Measurements from ENCODE around the gene RPS6KA4.
"Not testable (repeated sequence)": the region's sequence is repeated elsewhere in the genome, so short reads cannot be mapped to it uniquely, and the experiment has no call there.

Gene RPS6KA4

DNA sequence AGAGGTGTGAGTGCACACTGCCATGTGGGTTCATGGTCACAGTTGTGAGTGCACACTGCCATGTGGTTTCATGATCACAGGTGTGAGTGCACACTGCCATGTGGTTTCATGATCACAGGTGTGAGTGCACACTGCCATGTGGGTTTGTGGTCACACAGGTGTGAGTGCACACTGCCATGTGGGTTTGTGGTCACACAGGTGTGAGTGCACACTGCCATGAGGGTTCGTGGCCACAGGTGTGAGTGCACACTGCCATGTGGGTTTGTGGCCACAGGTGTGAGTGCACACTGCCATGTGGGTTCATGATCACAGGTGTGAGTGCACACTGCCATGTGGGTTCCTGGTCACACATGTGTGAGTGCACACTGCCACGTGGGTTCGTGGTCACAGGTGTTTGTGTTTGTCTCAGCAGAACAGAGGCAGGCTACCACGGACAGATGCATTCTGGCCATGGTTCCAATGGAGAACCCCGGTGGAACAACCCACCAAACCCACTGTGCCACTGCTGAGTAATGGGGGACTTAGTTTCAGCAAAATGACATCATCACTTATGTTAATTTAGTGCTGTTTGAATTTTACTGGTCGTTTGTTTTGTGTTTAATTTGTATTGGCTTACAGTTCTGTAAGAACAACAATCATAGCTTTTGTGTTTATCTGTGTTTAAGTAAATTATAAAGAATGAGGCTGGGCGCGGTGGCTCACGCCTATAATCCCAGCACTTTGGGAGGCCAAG lies 57.2 kb downstream of the RPS6KA4 start:
- no peak overlapping the region for H3K4me3 ChIP-seq
- no peak overlapping the region for H3K9ac ChIP-seq (ENCODE audit: insufficient read length)
- no peaks in the 10 kb centered on the region; the same call in 1 of the 2 replicates for H3K9me3 ChIP-seq (ENCODE audit: low read depth, low read length)
- H3K27ac ChIP-seq = no peak overlapping the region
- H3K36me3 ChIP-seq (ENCODE audit: insufficient read depth, low read length) = no peaks in the 10 kb centered on the region
- TF ChIP-seq POLR2AphosphoS5 (IDR thresholded peaks at IDR 0.05; ENCODE audit: borderline replicate concordance, low read depth, low read length) = no peak
- TF ChIP-seq EZH2 (IDR thresholded peaks at IDR 0.05) = no peak
- TF ChIP-seq FOXP2 (optimal IDR thresholded peaks at IDR 0.05; ENCODE audit: control extremely low read depth, extremely low read length, insufficient read depth) = no peak
- DNase-seq (ENCODE audit: low read depth, low spot score) = no peak

DNA sequence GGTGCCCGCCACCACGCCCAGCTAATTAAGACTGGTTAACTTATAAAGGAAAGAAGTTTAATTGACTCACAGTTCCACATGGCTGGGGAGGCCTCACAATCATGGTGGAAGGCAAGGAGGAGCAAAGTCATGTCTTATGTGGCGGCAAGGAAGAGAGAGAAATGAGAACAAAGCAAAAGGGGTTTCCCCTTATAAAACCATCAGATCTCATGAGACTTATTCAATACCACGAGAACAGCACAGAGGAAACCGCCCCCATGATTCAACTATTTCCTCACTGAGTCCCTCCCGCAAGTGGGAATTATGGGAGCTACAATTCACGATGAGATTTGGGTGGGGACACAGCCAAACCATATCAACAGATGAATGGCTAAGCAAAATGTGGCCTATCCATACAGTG lies 59.3 kb downstream of the RPS6KA4 start:
- H3K9me3 ChIP-seq (ENCODE audit: low read depth, low read length) = not testable (repeated sequence)

DNA sequence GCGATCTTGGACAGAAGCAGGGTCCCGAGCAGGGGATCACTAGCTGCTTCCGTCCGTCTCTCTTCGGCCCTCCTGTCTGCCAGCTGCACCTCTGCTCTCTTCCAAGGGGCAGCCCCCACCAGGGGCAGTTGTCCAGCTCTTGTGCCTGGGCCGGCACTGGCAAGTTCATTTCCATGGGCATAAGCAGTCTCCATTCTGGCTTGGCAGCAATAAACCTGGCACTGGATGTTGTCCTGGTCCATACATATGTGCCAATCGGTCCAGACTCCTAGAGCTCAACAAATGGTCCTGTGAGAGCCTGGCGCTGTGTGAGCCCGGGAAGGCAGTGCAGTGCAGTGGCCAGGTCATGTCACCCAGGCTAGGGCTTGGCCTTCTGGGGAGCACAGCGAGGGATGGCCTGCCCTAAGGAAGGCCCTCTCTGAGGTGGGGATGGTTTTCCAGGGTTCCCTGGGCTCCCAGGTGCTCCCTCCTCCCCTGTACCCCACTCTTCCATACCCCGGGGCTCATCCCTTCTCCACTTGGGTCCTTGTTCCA lies 60.4 kb downstream of the RPS6KA4 start:
- TF ChIP-seq EZH2 (IDR thresholded peaks at IDR 0.05) (no peak), FOXP2 (optimal IDR thresholded peaks at IDR 0.05; ENCODE audit: control extremely low read depth, extremely low read length, insufficient read depth) (no peak), POLR2AphosphoS5 (IDR thresholded peaks at IDR 0.05; ENCODE audit: borderline replicate concordance, low read depth, low read length) (no peak)
- Histone ChIP-seq H3K36me3 (ENCODE audit: insufficient read depth, low read length) (no peaks in the 10 kb centered on the region), H3K9me3 (ENCODE audit: low read depth, low read length) (no peaks in the 10 kb centered on the region; the same call in 1 of the 2 replicates), H3K9ac (ENCODE audit: insufficient read length) (no peak overlapping the region), H3K4me3 (no peak overlapping the region), H3K27ac (no peak overlapping the region)
- DNase-seq (ENCODE audit: low read depth, low spot score) = no peak

More for the DNA sequence above, 59.3 kb downstream of the RPS6KA4 start:
- H3K4me3 ChIP-seq; H3K36me3 ChIP-seq (ENCODE audit: insufficient read depth, low read length); H3K27ac ChIP-seq; H3K9ac ChIP-seq (ENCODE audit: insufficient read length); DNase-seq (ENCODE audit: low read depth, low spot score): not testable (repeated sequence)

DNA sequence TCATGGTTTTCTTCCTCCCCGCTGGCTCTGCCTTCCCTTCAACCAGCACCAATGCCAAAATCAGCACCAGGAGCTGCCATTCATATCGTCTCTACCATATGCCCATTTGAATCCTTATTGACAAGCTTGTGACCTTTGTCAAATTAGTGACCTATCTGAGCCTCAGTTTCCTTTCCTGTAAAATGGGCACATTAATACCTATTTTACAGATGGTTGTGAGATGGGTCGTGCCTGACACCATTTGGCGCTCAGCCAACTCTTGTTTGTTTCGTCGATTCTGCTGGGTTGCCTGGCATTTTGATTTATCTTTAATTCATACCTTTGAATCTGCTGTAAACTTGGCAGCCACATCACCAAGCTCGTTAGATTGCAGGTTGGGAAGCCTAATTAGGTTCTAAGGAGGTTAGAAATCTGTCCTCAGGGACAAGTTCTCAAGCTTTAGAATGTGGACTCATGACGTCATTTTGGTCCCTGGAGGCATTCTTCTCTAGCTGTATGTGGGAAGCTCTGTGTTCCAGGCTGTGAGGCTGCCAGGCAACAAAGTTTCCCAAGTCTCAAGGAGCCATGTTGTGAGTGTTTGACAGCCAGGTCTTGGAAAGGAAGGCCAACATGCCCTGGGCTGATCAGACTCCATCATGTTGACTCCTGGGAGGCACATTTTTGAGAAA lies 61.0 kb downstream of the RPS6KA4 start:
- Histone ChIP-seq H3K9me3 (ENCODE audit: low read depth, low read length) (no peaks in the 10 kb centered on the region; the same call in 1 of the 2 replicates), H3K9ac (ENCODE audit: insufficient read length) (no peak overlapping the region), H3K27ac (no peak overlapping the region), H3K4me3 (no peak overlapping the region), H3K36me3 (ENCODE audit: insufficient read depth, low read length) (no peaks in the 10 kb centered on the region)
- DNase-seq (ENCODE audit: low read depth, low spot score) = peak; percentile 65
- TF ChIP-seq POLR2AphosphoS5 (IDR thresholded peaks at IDR 0.05; ENCODE audit: borderline replicate concordance, low read depth, low read length) (no peak), EZH2 (IDR thresholded peaks at IDR 0.05) (no peak), FOXP2 (optimal IDR thresholded peaks at IDR 0.05; ENCODE audit: control extremely low read depth, extremely low read length, insufficient read depth) (no peak)
